CD4-positive, alpha-beta T cell treated with Interleukin-17A for 1 hour (primary cell): ENCODE measurements around the gene SH3TC1.

Source experiments
- DNase-seq: peaks from one replicate; pipeline ENCODE4 v3.0.0-alpha.2; 2020

The SH3TC1 gene

DNA sequence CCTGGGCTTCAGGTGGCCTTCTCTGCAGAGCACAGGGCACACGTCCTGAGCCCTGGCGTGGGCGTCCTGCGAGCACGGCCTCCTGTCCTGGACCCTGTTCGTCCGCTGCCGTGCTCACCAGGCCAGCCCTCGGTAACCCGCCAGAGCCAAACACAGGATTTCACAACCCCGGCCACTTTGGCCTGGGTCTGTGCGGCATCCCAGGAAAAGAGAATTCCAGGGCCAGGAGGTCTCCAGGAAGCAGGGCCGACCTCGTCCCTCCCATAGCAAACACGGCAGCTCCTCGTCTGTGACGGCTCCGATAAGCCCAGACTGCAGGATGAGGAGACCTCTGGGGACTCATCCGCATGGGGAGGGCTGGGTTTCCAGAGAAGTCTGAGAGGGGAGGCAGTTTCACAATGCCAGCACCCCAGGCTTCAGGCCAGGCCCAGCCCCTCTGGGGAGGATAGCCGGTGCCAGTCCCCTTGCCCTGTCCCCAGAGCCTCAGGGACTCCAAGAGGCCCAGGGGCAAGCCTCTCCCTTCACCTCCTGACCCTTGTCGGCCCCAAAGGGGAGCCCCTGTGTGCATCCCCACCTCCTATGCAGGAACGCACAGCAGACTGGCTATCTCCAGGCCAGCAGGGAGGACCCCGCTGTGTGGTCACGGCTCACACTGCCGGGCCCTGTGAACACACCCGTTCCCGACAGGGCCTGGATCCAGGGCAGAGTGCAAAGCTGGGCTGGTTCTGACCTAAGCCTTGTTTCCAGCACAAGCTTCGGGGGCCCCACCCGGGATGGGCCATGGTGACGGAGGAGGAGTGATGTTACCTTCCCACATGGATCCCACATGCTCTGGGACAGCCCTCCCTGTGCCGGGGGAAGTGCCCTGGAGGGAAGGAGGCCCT is 48.2 kb downstream of the SH3TC1 start:
- DNase-seq: no peak

DNA sequence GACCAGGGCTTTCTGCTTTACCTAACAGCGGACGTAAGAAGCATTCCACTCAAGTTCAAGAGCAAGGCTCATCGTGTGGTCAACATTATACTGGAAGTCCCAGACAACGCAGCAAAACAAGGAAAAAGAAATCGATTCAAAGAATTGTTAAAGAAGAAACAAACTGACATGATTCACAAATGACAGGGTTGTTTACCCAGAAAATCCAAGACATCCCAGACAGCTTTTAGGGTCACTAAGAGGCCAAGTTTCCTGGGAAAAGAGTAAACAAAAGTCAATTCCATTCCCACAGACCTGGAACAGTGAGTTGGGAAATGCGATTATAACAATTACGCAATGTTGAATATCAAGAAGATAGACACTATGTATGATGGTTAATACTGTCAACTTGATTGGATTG is 49.0 kb downstream of the SH3TC1 start:
- no peak for DNase-seq

DNA sequence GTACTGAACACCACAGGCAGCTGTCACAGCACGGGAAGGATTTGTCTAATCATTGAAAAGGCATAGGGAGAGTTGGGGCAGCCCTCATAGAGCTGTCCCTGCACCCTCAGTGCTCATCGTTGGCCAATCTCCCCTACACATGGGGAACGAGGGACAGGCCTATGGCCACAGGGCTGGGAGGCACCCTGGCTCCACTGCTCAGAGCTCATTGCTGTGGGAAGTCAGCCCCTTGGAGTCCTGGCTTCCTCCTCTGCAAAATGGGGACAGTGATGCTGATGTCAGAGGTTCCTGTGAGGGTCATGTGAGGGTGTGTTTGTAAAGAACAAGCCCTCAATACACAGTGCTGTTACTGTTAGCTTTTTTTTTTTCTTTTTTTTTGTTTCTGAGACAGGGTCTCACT is 51.1 kb downstream of the SH3TC1 start:
- DNase-seq: no peak

DNA sequence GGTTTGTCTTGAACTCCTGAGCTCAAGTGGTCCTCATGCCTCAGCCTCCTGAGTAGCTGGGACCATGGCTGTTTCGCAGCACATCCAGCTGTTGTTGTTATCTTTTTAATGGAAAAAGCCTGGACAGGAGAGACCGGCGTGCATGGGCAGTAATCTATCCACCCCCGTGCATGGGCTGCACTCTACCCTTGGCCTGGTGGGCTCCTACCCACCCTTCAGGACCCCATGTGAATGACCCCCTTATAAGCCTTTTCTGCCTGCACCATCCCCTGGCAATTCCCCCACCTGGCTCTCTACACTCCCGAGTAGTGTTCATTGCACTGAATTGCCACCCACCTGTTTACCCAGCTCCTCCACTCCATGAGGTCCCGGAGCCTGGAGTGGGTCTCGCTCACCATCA is 51.5 kb downstream of the SH3TC1 start:
- no peak for DNase-seq

DNA sequence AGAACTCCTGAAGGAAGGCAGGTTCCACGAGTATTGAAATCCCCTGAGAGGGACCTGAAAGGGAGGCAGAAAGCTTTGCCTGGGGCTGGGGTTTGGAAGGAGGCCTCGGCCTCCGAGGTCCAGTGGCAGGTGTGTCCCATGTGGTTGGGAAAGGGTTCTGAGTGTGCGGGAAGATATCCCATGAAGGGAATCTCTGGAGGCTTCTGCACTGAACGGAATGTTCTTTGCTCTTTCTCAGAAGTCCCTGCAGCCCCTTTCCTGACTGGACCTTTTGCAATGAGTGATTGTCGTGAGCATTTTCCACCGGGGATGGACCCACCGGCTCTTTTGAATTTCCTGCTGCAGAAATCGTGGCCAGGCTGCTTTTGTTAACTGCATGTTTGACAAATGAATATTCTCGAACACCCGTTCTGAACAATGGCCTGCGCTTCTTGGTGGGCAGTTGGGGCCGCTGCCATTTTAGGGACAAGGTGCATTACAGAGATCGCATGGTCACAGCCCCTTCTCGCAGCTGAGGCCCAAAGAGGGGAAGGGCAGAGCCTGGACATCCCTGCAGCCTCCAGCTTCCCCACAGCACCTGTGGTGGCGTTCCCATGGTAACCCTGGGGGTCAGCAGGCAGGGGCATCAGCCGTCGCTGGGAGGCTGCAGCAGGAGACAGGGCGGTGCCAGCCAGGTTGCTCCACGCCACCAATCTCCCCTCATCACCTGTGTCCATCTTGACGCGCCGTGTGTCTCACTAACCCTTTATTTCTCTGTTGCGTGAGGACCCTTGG is 52.2 kb downstream of the SH3TC1 start:
- DNase-seq: no peak

DNA sequence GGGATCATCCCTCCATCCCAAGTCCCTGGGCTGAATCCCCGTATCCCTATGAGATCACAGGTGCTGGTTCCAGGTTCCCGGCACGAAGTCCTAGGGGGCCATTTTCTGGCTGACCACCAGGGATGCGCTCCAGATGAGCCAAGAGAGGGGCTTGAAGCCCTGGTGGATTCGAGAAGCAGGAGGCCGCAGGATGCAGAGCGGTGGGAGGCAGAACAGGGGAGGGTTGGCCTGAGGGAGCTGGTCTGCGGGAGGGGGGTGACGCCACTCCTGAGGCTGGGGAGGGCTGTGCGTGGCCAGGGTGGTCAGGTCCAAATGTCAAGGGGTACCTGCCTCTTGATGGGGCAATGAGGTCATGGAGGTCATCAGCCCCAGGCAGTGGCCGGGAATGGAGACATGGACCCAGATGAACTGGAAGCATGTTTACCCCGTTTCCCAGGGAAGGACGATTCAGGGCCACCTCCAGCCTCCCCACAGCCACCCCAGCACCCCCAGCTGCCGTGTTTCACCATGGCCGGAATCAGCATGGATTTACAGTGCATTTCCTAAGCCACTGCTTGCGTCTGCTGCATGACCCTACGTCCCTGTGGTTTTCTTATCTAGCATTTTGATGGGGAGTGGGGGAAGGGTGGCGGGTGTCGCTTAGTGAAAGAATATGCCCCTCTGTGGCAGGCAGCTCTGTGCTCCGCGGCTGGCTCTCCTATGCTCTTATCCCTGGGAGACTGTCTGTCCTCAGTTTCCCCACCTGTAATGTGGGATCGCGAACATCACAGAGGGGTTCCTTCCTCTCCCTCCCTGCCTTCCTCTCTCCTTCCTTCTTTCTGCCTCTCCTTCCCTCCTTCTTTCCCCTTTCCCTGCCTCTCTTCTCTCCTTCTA is 53.4 kb downstream of the SH3TC1 start:
- DNase-seq: no peak

DNA sequence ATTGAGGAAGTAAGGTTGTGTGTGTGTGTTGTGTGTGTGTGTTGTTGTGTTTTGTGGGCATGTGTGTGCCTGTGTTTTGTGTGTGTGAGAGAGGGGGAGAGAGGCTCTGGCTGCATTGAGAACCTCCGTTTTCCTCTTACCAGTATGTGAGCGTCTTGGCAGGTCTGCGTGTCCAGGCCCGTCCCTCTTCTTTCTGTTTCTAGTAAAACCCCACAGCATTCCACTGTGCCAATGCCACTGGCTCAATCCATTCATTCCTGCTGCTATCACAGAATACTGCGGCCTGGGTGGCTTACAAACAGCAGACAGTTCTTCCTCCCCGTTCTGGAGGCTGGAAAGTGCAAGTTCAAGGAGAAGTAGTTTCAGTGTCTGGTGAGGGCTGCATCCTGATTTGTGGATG is 55.0 kb downstream of the SH3TC1 start:
- DNase-seq: no peak

DNA sequence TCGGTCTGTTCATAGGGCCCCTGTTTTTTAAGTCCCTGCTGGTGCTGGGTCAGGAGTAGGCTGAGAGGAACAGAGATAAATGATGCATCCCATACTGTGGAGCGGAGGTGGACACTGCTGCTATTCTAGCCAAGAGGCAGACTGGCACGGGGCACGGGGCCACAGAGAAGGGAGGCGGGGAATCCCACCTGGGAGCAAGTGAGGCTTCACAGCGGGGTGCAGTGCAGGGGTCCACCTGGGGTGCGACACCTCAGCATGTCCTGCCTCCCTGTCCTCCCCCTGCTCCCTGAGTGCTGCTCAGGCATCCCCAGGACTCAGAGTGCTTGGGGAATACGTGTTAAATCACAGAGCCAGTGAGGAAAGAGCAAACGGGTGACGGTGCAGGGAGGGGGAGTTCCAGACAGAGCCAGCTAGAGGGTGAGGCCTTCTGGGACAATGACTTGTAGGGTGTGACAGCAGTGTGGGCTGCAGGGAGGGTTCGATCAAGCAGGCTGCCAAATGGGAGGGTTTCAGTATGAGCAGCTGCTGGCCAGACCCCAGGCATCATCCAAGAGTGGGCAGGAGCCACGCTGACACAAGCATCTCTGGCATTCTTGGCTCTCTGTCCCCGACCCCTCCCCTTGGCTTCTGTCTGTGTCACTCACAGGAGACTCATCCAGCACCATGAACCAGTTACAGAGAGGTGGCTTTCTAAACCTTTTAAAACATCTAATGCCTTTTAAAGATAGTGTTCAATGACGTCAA is 56.8 kb downstream of the SH3TC1 start:
- DNase-seq: no peak

DNA sequence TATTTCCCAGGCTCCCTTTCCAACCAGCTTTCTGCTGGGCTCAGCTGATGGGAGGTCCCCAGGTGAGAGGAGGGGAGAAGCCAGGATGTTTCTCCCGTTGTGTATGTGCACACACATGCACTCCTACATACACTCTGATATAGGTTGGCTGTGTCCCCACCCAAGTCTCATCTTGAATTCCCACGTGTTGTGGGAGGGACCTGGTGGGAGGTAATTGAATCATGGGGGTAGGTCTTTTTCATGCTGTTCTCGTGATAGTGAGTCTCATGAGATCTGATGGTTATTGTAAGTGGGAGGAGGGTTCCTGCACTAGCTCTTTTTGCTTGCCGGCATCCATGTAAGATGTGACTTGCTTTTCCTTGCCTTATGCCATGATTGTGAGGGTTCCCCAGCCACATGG is 58.8 kb downstream of the SH3TC1 start:
- no peak for DNase-seq

DNA sequence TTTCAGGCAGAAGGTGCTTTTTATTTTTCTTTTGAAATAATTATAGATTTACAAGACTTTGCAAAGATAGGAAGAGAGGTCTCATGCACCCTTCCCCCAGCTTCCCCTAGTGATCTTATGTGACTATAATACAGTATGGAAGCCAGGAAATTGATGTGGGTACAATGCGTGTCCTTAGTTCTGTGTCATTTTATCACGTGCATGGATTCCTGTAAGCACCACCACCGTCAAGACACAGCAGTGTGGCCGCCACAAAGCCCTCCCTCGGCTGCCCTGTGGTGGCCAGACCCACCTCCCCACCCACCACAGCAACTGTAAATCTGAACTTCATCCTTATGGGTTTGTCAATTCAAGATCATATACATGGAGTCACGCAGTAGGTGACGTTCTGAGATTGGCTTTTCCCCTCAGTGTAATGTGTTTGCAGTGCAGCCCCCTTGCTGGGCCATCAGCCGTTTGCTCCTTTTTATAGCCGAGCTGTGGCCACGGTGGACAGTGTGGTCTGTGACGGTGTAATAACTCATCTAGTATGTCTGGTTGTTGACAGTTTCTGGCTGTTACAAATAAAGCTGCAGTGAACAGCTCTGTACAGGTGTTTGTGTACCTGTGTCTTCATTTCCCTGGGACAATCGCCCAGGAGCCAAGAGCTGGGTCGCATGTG is 59.6 kb downstream of the SH3TC1 start:
- DNase-seq: no peak

DNA sequence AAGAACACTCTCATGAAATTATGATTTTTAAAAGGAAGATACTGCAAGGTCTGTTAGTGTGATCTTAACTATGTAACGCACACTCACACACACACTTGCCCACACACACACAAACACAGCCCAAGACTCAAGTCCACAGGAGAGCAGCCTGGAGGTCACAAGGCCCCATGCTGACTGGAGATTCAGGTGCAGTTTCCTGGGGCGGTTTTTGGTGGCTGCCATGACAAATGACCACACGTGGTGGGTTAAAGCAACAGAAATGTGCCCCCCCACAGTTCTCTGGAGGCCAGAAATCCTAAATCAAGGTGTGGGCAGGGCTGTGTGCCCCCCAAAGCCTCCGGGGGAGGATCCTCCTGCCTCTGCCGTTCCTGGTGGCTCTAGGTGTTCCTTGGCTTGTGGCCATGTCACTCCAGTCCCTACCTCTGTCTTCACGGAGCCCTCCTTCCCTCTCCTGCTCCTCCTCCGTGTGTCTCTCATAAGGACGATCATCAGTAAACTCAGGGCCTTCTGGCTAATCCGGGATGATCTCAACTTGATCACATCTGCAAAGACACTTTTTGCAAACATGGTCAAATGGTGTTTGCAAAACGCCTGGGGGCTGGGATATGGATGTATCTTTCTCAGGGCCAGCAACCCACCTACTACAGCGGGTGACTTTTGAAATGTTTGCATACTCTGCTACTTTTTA is 60.8 kb downstream of the SH3TC1 start:
- DNase-seq: no peak

DNA sequence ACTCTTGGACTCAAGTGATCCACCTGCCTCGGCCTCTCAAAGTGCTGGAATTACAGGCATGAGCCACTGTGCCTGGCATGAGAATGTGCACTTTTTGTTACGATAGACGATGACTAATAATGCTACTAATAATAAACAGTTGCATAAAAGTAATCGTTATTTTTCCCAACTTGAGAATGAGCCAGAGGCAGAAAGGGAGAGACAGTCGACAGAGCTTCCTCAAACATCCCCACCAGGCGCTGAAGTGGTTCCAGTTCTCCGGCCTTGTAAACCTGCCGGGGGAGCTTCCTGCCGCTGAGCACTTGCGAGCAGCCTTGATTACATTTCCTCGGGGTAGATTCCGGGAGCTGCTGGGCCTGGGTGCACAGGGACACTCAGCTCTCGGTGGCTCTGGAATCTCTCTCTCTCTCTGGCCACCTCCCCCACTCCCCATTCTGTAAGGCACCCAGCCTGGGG is 61.6 kb downstream of the SH3TC1 start:
- DNase-seq: no peak

DNA sequence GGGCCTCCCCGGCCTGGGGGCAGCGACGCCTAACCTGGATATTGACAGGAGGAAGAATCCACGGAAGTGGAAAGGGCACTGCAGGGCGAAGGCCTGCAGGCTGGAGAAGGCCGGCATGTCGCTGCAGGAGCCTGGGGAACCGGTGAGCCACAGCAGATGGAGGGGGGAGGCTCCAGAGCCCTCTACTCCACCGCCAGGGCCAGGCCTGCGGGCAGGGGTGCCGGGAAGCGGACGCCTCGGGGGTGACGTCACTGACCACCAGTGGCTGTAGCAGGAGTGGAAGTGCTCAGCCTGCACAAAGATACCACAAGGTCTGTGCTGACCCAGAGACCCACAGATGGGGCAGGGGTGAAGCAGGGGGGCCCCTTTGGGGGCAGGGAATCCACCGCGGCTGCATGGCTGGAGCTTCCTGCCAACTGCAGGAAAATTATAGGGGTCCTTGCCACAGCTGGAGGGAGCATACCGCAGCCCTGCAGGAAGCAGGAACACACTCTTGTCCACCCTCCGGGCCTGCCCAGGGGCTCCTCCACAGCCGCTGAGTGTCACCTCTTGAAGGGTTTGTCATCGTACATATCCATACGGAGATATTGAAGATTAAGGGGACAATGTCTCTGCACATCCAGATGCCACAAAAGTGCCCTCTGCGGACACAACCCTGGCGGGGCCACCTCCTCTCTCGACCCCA is 62.9 kb downstream of the SH3TC1 start:
- no peak for DNase-seq

DNA sequence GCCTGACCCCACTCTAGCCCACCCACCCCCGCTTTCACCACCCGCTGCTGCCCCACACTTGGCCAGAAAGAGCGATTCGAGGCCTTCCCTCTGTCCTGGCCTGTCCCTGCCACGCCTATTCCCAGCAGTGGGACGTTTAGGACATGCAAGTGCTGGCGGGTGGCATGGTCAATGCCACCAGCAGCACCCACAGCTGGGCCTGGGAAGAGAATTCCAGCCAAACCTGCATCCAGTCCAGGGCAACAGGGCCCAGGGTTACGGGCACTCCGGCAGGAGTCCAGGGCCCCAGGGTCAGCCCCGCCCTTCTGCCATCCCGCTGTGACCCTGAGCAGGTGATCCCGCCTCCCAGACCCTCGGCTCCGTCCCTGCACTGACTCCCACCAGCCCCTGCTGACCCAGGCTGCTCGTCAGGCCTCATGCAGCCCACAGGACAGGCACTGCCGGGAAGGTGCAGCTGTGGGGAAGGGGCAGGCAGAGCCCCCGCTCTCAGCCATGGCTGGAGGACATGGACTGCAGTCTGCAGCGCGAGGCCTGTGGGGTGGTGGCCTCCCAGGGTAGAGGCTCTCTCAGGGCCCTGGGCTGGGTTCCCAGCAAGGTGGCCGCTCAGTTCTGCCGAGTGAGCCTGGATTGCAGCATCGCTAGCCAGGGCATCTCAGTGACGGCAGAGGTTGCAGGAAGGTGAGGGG is 63.7 kb downstream of the SH3TC1 start:
- no peak for DNase-seq

DNA sequence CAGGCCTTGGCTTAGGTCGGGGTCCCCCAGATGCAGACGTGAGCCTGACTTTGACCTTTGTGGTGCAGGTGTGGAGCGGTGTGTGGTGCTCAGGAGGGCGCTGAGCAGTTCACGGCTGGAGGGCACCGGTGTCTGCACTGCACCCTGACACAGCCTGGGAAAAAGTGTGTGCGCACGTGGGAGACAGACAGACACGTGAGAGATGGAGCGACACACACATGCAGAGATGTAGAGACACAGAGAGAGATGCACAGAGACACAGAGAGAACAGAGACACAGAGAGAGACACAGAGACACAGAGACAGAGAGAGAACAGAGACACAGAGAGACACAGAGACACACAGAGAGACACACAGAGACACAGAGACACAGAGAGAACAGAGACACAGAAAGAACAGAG is 64.3 kb downstream of the SH3TC1 start:
- no peak for DNase-seq

DNA sequence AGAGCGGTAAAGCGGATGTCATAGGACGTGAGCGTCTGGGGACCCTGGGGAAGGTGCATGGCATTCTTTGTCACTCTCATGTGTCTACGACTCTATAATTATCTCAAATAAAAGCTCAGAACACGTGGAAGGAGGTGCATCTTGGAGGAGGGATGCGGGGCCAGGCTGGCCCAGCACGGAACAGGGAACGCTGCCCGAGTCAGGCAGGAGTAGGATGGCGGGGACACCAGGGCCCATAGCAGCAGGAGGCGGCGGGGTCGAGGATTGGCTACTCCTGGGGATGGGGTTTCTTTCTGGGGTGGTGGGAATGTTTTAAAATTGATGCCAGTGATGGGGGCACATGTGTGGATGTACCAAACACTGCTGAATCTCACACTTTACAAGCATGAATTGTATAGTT is 65.0 kb downstream of the SH3TC1 start:
- DNase-seq: no peak

DNA sequence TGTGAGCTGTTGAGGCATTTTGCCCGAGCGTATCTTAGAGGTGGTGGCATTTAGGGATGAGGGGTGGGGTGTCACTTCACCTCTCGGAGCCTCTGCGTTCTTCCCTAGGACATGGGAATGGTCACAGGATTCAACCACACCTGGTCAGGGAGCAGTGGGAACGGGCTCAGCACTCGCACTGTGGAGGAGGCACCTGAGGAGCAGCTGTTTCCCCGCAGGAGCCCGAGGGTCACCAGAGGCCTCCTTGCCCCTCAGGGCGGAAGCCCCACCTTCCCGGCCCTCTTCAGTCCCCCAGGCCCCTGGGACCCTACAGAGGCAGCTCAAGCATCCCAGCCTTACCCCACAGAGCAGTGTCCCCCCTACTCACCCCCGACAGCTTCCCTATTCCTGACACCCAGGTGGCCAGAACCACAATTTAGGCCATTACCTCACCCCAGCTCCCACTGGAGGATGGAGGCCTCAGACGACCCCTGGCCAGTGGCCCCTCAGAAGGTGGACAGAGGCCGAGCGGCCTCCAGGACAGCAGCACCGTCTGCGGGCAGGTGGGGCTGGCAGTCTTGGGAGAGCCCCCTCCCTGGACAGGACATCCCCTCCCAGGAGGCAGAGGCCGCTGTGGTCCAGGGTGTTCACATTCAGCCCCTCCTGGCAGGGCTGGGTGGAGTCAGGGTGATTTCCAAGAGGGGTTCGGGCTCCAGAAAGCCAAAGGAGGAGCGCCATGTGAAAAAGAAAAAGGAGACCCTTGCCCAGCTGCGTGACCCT is 66.3 kb downstream of the SH3TC1 start:
- no peak for DNase-seq

DNA sequence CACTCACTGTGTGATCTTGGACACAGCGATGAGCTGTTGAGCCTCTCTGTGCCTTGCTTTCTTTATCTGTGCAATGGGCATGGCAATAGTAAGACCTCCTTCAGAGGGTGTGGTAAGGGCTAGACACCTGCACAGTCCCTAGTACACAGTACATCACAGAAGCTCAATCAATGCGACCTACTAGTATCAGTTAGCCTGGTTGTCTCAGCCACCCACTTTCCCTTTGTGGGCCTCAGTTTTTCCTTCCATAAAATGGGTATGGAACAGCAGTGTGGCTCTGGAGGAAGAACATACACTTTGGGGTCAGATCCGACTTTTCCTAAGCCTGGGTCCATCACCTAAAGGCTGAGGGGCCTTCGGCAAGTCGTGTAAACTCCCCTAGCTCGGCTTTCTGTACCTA is 67.0 kb downstream of the SH3TC1 start:
- no peak for DNase-seq

DNA sequence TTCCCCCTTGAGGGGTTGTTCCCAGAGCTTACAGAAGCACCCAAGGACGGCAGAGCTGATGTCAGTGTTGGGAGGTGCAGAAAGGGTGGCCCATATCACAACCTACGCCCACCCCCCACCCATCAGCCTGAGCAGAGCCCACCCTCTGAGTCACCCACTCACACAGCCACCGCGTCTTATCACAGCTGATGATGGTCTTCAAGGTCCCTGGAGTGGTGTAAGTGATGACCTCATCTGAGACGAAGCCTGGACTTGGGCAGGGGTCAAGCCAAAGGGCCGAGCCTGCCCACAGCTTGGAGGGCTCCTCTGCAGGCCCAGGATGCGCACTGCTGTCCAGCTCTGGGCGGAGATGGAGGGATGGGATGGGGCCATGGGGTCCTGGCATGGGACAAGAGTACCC is 67.4 kb downstream of the SH3TC1 start:
- DNase-seq: no peak
